Activated CD8-positive, alpha-beta T cell treated with anti-CD3 and anti-CD28 coated beads for 36 hours (primary cell): ENCODE measurements around the gene PIP5K1C. TPM values are rescaled to one million over a fixed set of nuclear protein-coding genes. Genes with fewer than 3 reads are reported as not detected.

Source experiments
- ATAC-seq: fragments of 200-7000 bp; cut with Tn5 transposase; one replicate; pipeline ENCODE4 v1.10.0; 2021; ENCODE audit warnings: mild to moderate bottlenecking, moderate library complexity
- CTCF ChIA-PET: fragments of 350-600 bp; sonication (Branson Sonifier 250); formaldehyde crosslinking; loops from one replicate; lab custom pipeline; 2021; ENCODE audit warnings: antibody characterized with exemption; lab: Charles Lee
- POLR2A ChIA-PET: fragments of 350-600 bp; sonication (Branson Sonifier 250); formaldehyde crosslinking; loops from one replicate; lab custom pipeline; 2021; ENCODE audit warnings: antibody characterized with exemption; lab: Charles Lee
- DNase-seq: peaks from one replicate; pipeline ENCODE4 v3.0.0-alpha.2; 2020
- H3K27ac Mint-ChIP-seq: one replicate; pipeline ENCODE4 v1.8.0; 2021; ENCODE audit warnings: mild to moderate bottlenecking, mixed read lengths
- H3K27me3 Mint-ChIP-seq: one replicate; pipeline ENCODE4 v1.8.0; 2021; ENCODE audit warnings: mixed read lengths
- H3K36me3 Mint-ChIP-seq: one replicate; pipeline ENCODE4 v1.8.0; 2021; ENCODE audit warnings: low read depth, mixed read lengths
- H3K4me1 Mint-ChIP-seq: one replicate; pipeline ENCODE4 v1.8.0; 2021; ENCODE audit warnings: low read depth, mixed read lengths
- H3K4me3 Mint-ChIP-seq: one replicate; pipeline ENCODE4 v1.8.0; 2021; ENCODE audit warnings: mild to moderate bottlenecking, moderate library complexity, mixed read lengths
- H3K9me3 Mint-ChIP-seq: one replicate; pipeline ENCODE4 v1.8.0; 2021; ENCODE audit warnings: mixed read lengths
- intact Hi-C: fragments of 100-400 bp; cut with micrococcal nuclease; formaldehyde crosslinking; loops from one replicate; pipeline ENCODE4 v1.10.0; 2022
- total RNA-seq, 2 experiments: library from RNA; stranded (reverse); gene quantifications; one replicate each; pipeline ENCODE4 v1.2.3, GENCODE V29; 2021
- TF ChIP-seq, protein P1 (sequence below): fragments of 200-600 bp; IDR thresholded peaks from one replicate; pipeline ENCODE4 v1.8.0; 2022; ENCODE audit warnings: antibody characterized with exemption, mild to moderate bottlenecking

PIP5K1C gene
- total RNA-seq, 2 experiments from 2014 or later, result 20.4 to 22.2 TPM

- no peak for DNase-seq
- Mint-ChIP-seq H3K27ac (no peak overlapping the region), H3K4me1 (peaks cover 9% of the 10 kb centered on the region), H3K4me3 (no peak overlapping the region), H3K27me3 (no peaks in the 10 kb centered on the region), H3K9me3 (no peaks in the 10 kb centered on the region), H3K36me3 (peaks cover 9% of the 10 kb centered on the region)
- ATAC-seq, result no peak
- CTCF ChIA-PET, result no interaction called here
- POLR2A ChIA-PET, result no interaction called here
- intact Hi-C loops, result no loop called here
- TF ChIP-seq, protein P1, sequence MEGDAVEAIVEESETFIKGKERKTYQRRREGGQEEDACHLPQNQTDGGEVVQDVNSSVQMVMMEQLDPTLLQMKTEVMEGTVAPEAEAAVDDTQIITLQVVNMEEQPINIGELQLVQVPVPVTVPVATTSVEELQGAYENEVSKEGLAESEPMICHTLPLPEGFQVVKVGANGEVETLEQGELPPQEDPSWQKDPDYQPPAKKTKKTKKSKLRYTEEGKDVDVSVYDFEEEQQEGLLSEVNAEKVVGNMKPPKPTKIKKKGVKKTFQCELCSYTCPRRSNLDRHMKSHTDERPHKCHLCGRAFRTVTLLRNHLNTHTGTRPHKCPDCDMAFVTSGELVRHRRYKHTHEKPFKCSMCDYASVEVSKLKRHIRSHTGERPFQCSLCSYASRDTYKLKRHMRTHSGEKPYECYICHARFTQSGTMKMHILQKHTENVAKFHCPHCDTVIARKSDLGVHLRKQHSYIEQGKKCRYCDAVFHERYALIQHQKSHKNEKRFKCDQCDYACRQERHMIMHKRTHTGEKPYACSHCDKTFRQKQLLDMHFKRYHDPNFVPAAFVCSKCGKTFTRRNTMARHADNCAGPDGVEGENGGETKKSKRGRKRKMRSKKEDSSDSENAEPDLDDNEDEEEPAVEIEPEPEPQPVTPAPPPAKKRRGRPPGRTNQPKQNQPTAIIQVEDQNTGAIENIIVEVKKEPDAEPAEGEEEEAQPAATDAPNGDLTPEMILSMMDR, result no peak
Observed at GRCh38 chr19:3614858-3615505, 85.3 kb downstream of the PIP5K1C start.

DNA sequence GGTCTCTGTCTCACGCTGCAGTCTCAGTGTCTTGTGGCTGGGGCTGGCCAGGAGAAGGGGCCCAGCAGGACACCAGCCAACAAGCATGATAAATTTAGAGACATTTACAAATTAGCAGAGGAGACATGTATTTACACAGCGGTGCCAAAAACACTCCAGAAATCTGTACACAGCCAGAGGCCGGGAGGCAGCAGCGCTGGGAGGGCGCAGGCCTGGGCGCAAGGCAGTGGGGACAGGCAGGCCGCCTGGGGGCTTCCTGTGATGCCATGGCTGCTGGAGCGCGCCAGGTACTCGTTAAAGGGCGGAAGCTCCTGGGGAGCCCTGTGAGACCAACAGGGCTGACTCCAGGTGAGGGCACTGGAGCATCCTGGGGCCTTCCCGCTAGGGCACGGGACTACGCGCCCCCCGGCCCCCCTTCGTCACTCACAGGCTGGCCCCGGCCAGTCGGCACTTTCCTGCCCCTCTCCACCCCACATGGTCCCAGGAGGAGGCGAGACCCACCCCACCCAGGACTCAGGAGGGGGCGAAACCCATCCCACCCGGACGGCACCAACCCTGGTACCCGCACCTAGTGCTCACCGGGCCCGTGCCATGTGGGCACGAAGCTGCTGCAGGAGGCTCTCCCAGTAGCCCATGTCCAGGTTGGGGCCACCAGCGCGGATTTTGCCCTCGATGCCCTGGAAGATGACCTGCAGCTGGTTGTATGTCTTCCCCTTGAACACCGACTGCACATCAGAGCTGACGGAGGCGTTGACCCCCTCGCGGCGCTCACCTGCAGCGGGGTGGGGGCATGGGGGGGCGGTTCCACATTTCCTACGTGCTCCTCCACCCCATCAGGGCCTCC, 86.2 kb downstream of the PIP5K1C start:
- H3K4me3 Mint-ChIP-seq, result no peak overlapping the region
- TF ChIP-seq, protein P1, result no peak
- no peaks in the 10 kb centered on the region for H3K27me3 Mint-ChIP-seq
- ChIA-PET CTCF (no interaction called here), POLR2A (no interaction called here)
- no peaks in the 10 kb centered on the region for H3K9me3 Mint-ChIP-seq
- DNase-seq (no peak), ATAC-seq (no peak)
- H3K27ac Mint-ChIP-seq, result no peak overlapping the region
- peaks cover 9% of the 10 kb centered on the region for H3K36me3 Mint-ChIP-seq
- peaks cover 9% of the 10 kb centered on the region for H3K4me1 Mint-ChIP-seq
- intact Hi-C loops, result no loop called here

DNA sequence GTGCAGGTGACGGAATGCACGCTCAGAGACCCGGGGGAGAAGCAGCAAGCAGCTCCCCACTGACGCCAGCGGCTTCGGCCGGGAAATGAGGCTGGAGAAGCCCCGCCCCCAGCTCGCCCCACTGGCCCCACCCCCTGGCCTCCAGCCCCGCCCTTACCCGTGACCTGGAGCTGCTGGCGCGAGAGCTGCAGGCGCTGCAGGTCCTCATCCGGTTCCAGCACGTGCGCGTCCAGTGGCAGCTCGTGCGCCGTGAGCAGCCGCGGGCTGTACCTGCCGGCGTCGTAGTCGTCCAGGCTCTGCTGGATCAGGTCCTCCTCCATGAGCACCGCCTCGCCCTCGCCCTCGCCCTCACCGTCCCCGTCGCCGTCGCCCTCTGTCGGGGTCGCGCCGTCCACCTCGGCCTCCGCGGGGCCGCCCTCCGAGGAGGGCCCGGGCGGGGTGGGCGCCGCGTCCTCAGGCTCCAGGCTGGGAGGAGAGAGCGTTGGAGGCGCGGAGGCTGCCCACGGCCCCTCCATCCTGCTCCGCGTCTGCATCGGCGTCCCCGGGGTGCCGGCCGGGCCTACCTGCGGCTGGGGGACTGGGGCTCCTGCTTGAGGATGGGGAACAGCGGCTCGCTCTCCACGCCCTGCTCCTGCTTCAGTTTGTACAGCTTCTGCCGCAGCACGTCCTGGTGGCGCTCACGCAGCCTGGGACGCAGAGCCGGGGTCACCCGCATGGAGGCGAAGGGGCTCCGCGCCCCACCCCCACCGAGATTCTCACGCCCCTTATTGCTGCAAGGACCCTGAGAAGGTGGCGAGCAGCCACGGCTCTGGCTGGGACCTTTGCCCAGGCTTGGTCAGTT, 87.1 kb downstream of the PIP5K1C start:
- no peak overlapping the region for H3K4me3 Mint-ChIP-seq
- ChIA-PET CTCF (no interaction called here), POLR2A (no interaction called here)
- intact Hi-C loops, result no loop called here
- TF ChIP-seq, protein P1, result no peak
- DNase-seq (no peak), ATAC-seq (no peak)
- peaks cover 11% of the 10 kb centered on the region for H3K4me1 Mint-ChIP-seq
- peaks cover 9% of the 10 kb centered on the region for H3K36me3 Mint-ChIP-seq
- H3K27me3 Mint-ChIP-seq, result no peaks in the 10 kb centered on the region
- H3K9me3 Mint-ChIP-seq, result no peaks in the 10 kb centered on the region
- no peak overlapping the region for H3K27ac Mint-ChIP-seq

- no peaks in the 10 kb centered on the region for H3K9me3 Mint-ChIP-seq
- no peak overlapping the region for H3K4me3 Mint-ChIP-seq
- intact Hi-C loops, result no loop called here
- peaks cover 11% of the 10 kb centered on the region for H3K4me1 Mint-ChIP-seq
- no peak overlapping the region for H3K27ac Mint-ChIP-seq
- DNase-seq, result no peak
- TF ChIP-seq, protein P1, result no peak
- peaks cover 9% of the 10 kb centered on the region for H3K36me3 Mint-ChIP-seq
- no peaks in the 10 kb centered on the region for H3K27me3 Mint-ChIP-seq
- ATAC-seq, result no peak
- POLR2A ChIA-PET, result no interaction called here
- CTCF ChIA-PET, result interaction anchor here (1.0 kb wide), 1 partner anchor 67 kb away, joined by 3 read pairs; no protein-coding TSS in a partner anchor
Observed at GRCh38 chr19:3612330-3612729, 87.9 kb downstream of the PIP5K1C start.
